Left cardiac atrium (tissue), 4 donors: ENCODE data around the gene HEXB. TPM values are rescaled to one million over a fixed set of nuclear protein-coding genes. Genes with fewer than 3 reads are reported as not detected.
A peak's percentile ranks its signal among the peaks of the same experiment; 100 is the strongest.
"Not testable (repeated sequence)": the region's sequence is repeated elsewhere in the genome, so short reads cannot be mapped to it uniquely, and the experiment has no call there.

Experiments
- ATAC-seq, 2 donors: fragments of 200-7000 bp; cut with Tn5 transposase; one replicate each; pipeline ENCODE4 v1.9.1; 2020; ENCODE audit warnings: mild to moderate bottlenecking in 2 of 2, moderate library complexity in 2 of 2
- DNase-seq: peaks from one replicate; pipeline ENCODE4 v3.0.0-alpha.2; 2020
- intact Hi-C, 2 donors: fragments of 100-400 bp; cut with DNase I; formaldehyde crosslinking; loops; one replicate each; pipeline versions ENCODE4 v1.14.1 to v1.15.1; 2022 to 2023
- total RNA-seq, 2 donors: library from RNA; stranded (reverse); fragmentation: NEBNext Ultra II Directional; extraction: Animal tissue kit (Norgen Biotek cat#: 25700); gene quantifications; one replicate each; pipeline ENCODE4 v1.2.1, GENCODE V29; 2021
- donor health status: DM: no; HTN: yes; CAD: no.
- donor health status: DM: no; HTN: yes; CAD: no; lungs with severe emphysema.
- donor health status: DM: yes; HTN: yes; CAD: no.
- donor health status: Dilated cardiomyopathy.

The HEXB gene
- total RNA-seq, 2 donors from 2014 or later: 80.1 to 84.2 TPM

GRCh38 chr5:74686962-74687751 is 2.1 kb downstream of the HEXB start:
- ATAC-seq (no peak), DNase-seq (no peak)
- intact Hi-C loops: no loop called here

- DNase-seq (no peak), ATAC-seq (no peak)
- intact Hi-C loops: no loop called here
Observed at GRCh38 chr5:74693191-74693590, 8.2 kb downstream of the HEXB start.

GRCh38 chr5:74717596-74717995 is 32.6 kb downstream of the HEXB start:
- intact Hi-C loops: no loop called here
- ATAC-seq (no peak), DNase-seq (no peak)

GRCh38 chr5:74722271-74722670 is 37.2 kb downstream of the HEXB start:
- ATAC-seq (no peak), DNase-seq (no peak)
- intact Hi-C loops: no loop called here

- ATAC-seq: no peak
Observed at GRCh38 chr5:74725331-74725730, 40.3 kb downstream of the HEXB start.

GRCh38 chr5:74736759-74737158 is 51.7 kb downstream of the HEXB start:
- intact Hi-C loops: no loop called here
- ATAC-seq: no peak
- DNase-seq: no peak

More at GRCh38 chr5:74725331-74725730, 40.3 kb downstream of the HEXB start:
- intact Hi-C loops: no loop called here
- no peak for DNase-seq

GRCh38 chr5:74738406-74738805 is 53.4 kb downstream of the HEXB start:
- no peak for DNase-seq
- intact Hi-C loops: no loop called here
- no peak for ATAC-seq

GRCh38 chr5:74748742-74749141 is 63.7 kb downstream of the HEXB start:
- intact Hi-C loops, ATAC-seq, DNase-seq: not testable (repeated sequence)

GRCh38 chr5:74761241-74761640 is 76.2 kb downstream of the HEXB start:
- ATAC-seq (no peak), DNase-seq (no peak)
- intact Hi-C loops: loop anchor here in 1 of 2 donors (10.0 kb wide), 1 partner anchor 154 kb away; no protein-coding TSS in a partner anchor

GRCh38 chr5:74762599-74762998 is 77.6 kb downstream of the HEXB start:
- intact Hi-C loops: loop anchor here in 1 of 2 donors (10.0 kb wide), 1 partner anchor 152 kb away; no protein-coding TSS in a partner anchor
- no peak for ATAC-seq
- DNase-seq: no peak

GRCh38 chr5:74763504-74763903 is 78.5 kb downstream of the HEXB start:
- no peak for ATAC-seq
- DNase-seq: no peak
- intact Hi-C loops: loop anchor here in 1 of 2 donors (10.0 kb wide), 1 partner anchor 151 kb away; no protein-coding TSS in a partner anchor

- intact Hi-C loops: loop anchor here in 1 of 2 donors (10.0 kb wide), 1 partner anchor 150 kb away; no protein-coding TSS in a partner anchor
- no peak for ATAC-seq
Observed at GRCh38 chr5:74765201-74765600, 80.2 kb downstream of the HEXB start.

GRCh38 chr5:74765929-74766328 is 80.9 kb downstream of the HEXB start:
- ATAC-seq (no peak), DNase-seq (no peak)
- intact Hi-C loops: loop anchor here (2.0 to 10.0 kb wide), 2 partner anchors 149 to 153 kb away; no protein-coding TSS in a partner anchor

More at GRCh38 chr5:74765201-74765600, 80.2 kb downstream of the HEXB start:
- no peak for DNase-seq

- no peak for DNase-seq
- intact Hi-C loops: loop anchor here (2.0 to 10.0 kb wide), 2 partner anchors 148 to 152 kb away; no protein-coding TSS in a partner anchor
- peak; percentile 67 to 73 for ATAC-seq
Observed at GRCh38 chr5:74766418-74766848, 81.4 kb downstream of the HEXB start.

- DNase-seq: peak; percentile 93
- intact Hi-C loops: loop anchor here (2.0 to 10.0 kb wide), 2 partner anchors 148 to 152 kb away; no protein-coding TSS in a partner anchor
- ATAC-seq: peak; percentile 99
Observed at GRCh38 chr5:74766849-74767578, 82.0 kb downstream of the HEXB start, which contains the start of the genes GFM2 and NSA2. TSS of gene GFM2 (minus strand) at chr5:74767117. CDS start at chr5:74763742, 3,375 bp downstream. TSS of gene NSA2 (plus strand) at chr5:74767249. CDS start at chr5:74767361, 112 bp downstream.

- no peak for DNase-seq
- peak; percentile 31 for ATAC-seq
- intact Hi-C loops: loop anchor here (2.0 to 10.0 kb wide), 2 partner anchors 147 to 151 kb away; no protein-coding TSS in a partner anchor
Observed at GRCh38 chr5:74767579-74767913, 82.5 kb downstream of the HEXB start.
